ENCODE results near the gene OBP2B. TPM values are rescaled to one million over a fixed set of nuclear protein-coding genes. Genes with fewer than 3 reads are reported as not detected.
"Not testable (repeated sequence)": the region's sequence is repeated elsewhere in the genome, so short reads cannot be mapped to it uniquely, and the experiment has no call there.

The OBP2B gene
- total RNA-seq, 1 donor from 2014 or later = not detected

DNA sequence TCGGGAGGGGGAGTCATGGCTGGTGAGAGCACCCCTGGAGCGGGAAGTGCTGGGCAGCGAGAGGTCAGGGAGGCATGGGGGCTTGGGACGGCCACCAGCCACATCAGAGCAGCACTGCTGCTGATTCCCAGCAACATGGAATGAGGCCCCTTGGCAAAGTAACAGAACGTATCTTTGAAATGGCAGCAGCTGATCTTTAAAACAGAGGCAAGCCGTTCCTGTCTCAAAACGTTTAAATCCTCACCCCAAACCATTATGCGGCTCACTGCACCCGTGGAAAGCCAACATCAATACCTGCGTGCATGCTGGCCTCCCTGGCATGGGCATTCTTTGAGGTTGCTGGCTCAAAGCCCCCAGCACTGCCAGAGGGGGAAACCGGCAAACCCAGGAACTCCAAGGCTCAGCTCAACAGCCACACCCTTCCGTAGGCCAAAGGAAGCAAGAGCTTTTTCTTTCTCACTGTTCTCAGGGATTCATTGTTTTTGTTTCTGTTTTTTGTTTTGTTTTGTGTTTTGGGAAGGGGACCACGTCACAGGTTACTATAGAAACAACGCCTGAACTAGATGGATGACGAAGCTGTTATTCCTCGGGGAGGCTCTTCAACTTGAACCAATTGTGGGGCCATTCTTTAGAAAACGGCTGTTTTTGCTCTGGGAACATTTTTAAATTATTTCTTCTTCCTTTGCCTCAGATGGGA lies 28.1 kb upstream of the OBP2B start:
- no peak overlapping the region for H3K4me3 ChIP-seq
- DNase-seq = no peak

DNA sequence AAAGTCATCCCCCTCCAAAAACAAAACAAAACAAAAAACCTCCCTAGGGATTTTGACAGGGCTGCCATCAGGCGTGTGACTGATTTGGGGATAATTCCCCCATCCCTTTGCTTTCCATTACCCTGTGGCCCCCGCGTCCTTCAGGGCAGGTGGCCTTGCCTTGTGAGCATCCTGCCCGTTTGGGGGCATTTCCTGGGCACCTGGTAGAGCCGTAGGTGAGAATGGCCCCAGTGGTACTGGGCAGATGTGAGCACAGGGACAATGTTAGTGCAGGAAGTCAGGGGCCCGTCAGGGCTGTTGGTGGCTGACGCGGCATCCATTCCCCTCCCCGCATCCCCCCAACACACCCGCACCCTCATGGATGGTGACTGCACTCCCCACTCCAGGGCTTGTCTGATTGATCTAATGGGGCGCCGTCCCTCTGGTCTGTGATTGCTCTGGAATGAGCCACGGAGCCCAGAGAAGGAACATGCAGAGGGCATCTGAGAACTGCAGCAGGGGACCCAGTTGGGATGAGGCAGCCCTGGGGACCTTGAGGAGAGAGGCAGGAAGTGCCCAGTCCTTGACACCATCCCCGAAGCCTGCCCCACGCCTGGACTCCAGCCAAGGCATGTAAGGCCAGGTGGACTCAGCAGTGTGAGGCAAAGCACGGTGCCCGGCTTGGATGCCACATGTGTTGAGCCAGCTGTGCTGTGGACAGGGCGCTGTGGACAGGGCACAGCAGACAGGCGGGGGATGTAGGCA lies 27.4 kb upstream of the OBP2B start:
- H3K4me3 ChIP-seq; H3K36me3 ChIP-seq; H3K9me3 ChIP-seq; DNase-seq; intact Hi-C loops (cut with DNase I); H3K27me3 ChIP-seq; ATAC-seq: not testable (repeated sequence)
- Histone ChIP-seq H3K27ac (peak overlapping the region; percentile 45), H3K4me1 (peaks cover 19% of the 10 kb centered on the region)

More for the DNA sequence above, 28.1 kb upstream of the OBP2B start:
- TF ChIP-seq, protein P1, sequence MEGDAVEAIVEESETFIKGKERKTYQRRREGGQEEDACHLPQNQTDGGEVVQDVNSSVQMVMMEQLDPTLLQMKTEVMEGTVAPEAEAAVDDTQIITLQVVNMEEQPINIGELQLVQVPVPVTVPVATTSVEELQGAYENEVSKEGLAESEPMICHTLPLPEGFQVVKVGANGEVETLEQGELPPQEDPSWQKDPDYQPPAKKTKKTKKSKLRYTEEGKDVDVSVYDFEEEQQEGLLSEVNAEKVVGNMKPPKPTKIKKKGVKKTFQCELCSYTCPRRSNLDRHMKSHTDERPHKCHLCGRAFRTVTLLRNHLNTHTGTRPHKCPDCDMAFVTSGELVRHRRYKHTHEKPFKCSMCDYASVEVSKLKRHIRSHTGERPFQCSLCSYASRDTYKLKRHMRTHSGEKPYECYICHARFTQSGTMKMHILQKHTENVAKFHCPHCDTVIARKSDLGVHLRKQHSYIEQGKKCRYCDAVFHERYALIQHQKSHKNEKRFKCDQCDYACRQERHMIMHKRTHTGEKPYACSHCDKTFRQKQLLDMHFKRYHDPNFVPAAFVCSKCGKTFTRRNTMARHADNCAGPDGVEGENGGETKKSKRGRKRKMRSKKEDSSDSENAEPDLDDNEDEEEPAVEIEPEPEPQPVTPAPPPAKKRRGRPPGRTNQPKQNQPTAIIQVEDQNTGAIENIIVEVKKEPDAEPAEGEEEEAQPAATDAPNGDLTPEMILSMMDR (IDR thresholded peaks at IDR 0.05) = no peak
- Histone ChIP-seq H3K27me3 (no peaks in the 10 kb centered on the region), H3K36me3 (no peaks in the 10 kb centered on the region), H3K9me3 (no peaks in the 10 kb centered on the region), H3K4me1 (peaks cover 19% of the 10 kb centered on the region), H3K27ac (peak overlapping the region; percentile 45)
- intact Hi-C loops (cut with DNase I) = no loop called here
- ATAC-seq = no peak

DNA sequence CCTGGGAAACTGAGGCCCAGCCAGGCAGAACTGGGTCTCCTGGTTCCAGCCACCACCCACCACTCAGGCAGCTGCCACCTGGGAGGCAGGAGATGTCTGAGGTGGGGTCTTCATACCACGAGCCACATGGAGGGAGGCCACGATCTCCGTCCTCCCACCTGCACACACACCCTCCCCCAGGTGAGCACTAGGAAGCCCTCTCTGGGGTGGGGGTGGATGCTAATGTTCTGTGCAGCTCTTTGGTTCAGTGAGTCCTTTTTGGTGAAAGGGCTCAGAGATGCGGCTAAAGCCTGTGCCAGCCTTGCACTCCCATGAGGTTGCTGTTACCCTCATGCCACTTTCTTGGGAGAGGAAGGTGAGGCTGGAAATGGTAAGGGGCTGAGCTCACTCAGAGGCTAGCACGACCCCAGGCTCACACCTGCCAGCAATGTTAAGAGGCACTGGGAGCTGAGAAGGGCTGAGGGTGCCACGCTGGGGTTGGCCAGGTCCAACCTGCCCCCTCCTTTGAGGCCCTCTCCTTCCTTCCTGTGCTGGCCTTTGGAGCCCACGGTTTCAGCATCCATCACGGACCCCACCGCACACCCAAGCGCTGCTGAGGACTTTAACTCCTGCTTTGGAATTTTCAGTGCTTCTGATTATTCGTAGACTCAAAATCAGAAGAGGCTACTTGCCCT lies 26.6 kb upstream of the OBP2B start:
- Histone ChIP-seq H3K27me3 (no peaks in the 10 kb centered on the region), H3K4me1 (peaks cover 19% of the 10 kb centered on the region), H3K9me3 (no peaks in the 10 kb centered on the region), H3K27ac (no peak overlapping the region), H3K4me3 (no peak overlapping the region), H3K36me3 (no peaks in the 10 kb centered on the region)
- intact Hi-C loops (cut with DNase I) = no loop called here
- TF ChIP-seq, protein P1 (IDR thresholded peaks at IDR 0.05) = no peak
- DNase-seq (no peak), ATAC-seq (no peak)

DNA sequence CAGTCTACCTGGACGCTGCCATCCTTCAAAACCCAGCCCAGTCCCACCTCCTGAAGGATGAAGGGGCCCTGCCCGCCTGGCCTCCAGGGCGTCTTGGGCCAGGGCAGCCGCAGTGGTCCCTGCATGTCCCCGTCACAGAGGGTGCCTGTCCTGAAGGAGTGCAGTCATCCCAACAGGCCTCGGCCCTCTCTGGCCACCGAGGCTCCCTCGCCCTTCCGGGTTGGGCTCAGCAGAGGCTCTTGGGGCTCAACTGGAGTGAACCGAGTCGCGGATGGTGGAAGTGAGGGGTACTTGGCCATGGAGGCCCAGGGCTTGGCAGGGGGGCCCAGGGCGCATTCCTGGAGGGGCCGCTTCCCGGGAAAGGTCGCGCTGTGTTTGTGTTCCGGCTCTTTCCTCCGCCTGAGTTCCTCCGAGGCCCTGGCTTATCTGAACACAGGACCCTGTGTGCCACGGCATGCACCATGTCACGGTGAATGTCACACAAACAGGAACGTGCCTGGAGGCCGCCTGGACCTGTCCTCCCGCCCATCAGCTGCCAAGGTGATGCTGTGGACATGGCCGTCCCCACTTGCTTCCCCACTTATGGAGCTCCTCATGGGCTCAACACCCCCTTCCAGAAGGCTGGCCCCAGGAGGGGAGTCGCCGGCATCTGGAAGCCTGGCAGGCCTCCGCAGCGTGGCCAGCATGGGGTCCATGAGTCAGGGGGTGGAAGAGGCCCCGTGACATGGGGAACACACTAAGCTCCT lies 25.7 kb upstream of the OBP2B start:
- Histone ChIP-seq H3K4me1 (peaks cover 19% of the 10 kb centered on the region), H3K9me3 (no peaks in the 10 kb centered on the region), H3K4me3 (no peak overlapping the region), H3K27me3 (no peaks in the 10 kb centered on the region), H3K36me3 (no peaks in the 10 kb centered on the region), H3K27ac (no peak overlapping the region)
- no peak for ATAC-seq
- intact Hi-C loops (cut with DNase I) = no loop called here
- TF ChIP-seq, protein P1 (IDR thresholded peaks at IDR 0.05) = no peak
- DNase-seq = no peak

DNA sequence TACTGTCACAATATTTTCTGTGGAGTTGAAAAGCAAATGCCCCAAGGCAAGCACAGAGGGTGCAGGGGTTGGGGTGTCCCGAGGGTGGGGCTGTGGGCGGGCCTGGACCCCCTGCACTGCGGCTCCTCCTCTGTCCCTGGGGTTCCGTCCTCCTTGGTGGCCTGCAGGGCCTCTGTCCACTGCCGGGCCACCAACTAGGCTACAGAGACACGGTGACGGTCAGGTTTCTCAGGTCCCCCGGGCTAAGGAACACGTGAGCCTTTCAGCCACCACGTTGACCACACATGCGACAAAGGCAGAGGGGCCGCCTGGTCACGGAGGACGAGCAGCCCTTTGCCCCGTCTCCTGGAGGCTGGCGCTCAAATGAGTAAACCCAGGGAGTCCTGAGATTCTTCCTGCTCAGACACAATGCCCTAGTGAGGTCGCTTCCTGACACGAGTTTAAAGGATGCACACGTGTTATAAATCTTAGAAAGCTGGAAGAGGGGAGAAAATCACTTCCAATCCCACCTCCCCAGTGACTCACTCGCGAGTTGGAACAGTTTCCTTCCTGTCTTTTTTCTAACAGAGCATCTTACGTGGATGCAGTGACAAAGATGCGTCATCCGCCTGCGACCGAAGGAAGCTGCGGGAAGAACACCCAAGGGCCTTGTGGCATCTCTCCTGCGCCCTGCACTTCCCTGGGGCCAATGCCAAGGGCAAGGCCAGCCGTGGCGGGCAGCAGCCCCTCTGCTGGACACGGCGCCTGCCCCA lies 24.8 kb upstream of the OBP2B start:
- DNase-seq (no peak), ATAC-seq (no peak)
- Histone ChIP-seq H3K27me3 (no peaks in the 10 kb centered on the region), H3K36me3 (no peaks in the 10 kb centered on the region), H3K27ac (no peak overlapping the region), H3K4me3 (no peak overlapping the region), H3K4me1 (peaks cover 11% of the 10 kb centered on the region), H3K9me3 (no peaks in the 10 kb centered on the region)
- intact Hi-C loops (cut with DNase I) = no loop called here
- TF ChIP-seq, protein P1 (IDR thresholded peaks at IDR 0.05) = no peak

DNA sequence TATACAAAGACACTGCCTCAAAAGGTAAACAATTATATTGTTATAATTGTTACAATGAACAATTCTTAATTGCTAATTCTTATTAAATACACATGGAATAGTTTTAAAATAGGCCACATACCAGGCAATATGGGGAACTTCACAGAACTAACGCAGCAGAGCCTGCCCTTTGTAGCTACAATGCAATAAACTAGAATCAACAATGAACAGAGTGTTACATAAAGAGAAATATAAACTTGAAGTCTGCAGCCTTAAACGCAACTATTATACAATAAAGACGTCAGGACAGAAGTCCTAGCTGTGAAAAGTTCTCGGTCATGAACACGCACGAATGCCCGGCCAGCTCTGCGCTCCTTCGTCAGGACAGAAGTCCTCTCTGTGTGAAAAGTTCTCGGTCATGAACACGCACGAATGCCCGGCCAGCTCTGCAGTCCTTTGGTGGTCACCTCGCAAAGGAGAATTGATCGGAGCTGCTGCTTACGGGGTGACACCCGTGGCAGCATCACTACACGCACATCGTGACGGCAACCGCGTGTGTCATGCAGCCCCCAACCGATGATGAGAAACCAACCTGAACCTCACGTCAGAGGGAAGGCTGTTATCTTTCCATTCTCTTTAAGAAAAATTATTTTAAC lies 23.0 kb upstream of the OBP2B start:
- intact Hi-C loops (cut with DNase I); H3K27ac ChIP-seq; H3K9me3 ChIP-seq; H3K36me3 ChIP-seq; DNase-seq; ATAC-seq; H3K4me1 ChIP-seq; H3K27me3 ChIP-seq; H3K4me3 ChIP-seq: not testable (repeated sequence)

DNA sequence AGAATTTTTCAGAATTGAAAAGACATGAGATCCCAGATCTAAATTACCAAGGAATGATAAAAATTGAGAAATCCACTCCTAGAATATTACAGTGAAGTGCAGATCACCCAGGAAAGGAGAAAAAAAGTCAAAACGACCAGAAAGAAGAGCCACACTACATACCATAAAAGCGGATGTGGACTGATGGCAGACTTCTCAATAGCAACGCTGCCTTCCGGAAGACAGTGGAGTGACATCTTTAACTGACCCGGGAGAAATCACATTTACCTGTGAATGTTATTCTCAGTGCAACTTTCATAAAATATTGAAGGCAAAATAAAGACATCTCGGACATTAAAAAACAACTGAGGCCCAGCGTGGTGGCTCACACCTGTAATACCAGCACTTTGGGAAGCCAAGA lies 21.5 kb upstream of the OBP2B start:
- ATAC-seq; H3K4me1 ChIP-seq; H3K4me3 ChIP-seq; intact Hi-C loops (cut with DNase I); H3K27ac ChIP-seq; DNase-seq; H3K27me3 ChIP-seq; H3K36me3 ChIP-seq; H3K9me3 ChIP-seq: not testable (repeated sequence)

All from upper lobe of right lung (tissue), 1 donor.